ENCODE measurements around the gene SMKR1.

GRCh38 chr7:129529643-129530042, 27.3 kb downstream of the SMKR1 start:
- TF ChIP-seq MAFK (IDR thresholded peaks at IDR 0.05; ENCODE audit: partially characterized antibody) (no peak), CTCF (IDR thresholded peaks at IDR 0.05) (no peak), POLR2A (IDR thresholded peaks at IDR 0.05; ENCODE audit: low read length) (no peak), CHD2 (IDR thresholded peaks at IDR 0.05; ENCODE audit: low read length, partially characterized antibody) (no peak), MAZ (IDR thresholded peaks at IDR 0.05; ENCODE audit: borderline replicate concordance, low read depth, low read length) (no peak), JUNB (IDR thresholded peaks at IDR 0.05) (no peak), POLR2AphosphoS2 (conservative IDR thresholded peaks at IDR 0.05; ENCODE audit: low read length) (no peak)
